Heart left ventricle (tissue), 13 donors: ENCODE measurements around the gene WFIKKN2.

Experiments used
- POLR2A ChIP-seq, 2 donors: fragments of 450-650 bp; IDR thresholded peaks; one replicate each; pipeline ENCODE4 v1.6.1; 2017; ENCODE audit warnings: antibody characterized with exemption in 2 of 2, mild to moderate bottlenecking in 2 of 2, moderate library complexity in 2 of 2
- TF ChIP-seq, protein P1 (sequence below), 12 donors: fragments of 200-600 bp; sonication (generic) in 4 of 12; IDR thresholded peaks; one replicate each; pipeline versions ENCODE4 v1.5.0 to v1.8.0; 2018 to 2022; ENCODE audit warnings: antibody characterized with exemption in 12 of 12, mild to moderate bottlenecking in 5 of 12
- donor health status: ischemic (EF 13 %, LVEDD 7.1; RV severe dilation, severe dysfunction).
- donor health status: DM: no; HTN: yes; CAD: no.
- donor health status: DM: no; HTN: no; CAD: no.
- donor health status: ischemic (EF 25% LVEDD 6.9; RV normal size, moderate dysfunction).
- donor health status: ischemic (EF 25% LVEDD 5.7; RV mildly dilated, moderate dysfunction).
- donor health status: ischemic (EF 35%, LVEDD 5.7; RV mildly dilated, moderate dysfunction).
- donor health status: nonischemic (EF 11% LVEDD 7.7; RV severe dilation, severe dysfunction).
- donor health status: DM: yes; HTN: yes; CAD: no.
- donor health status: PGD.
- donor health status: ischemic (EF 29% LVEDD 5.4; RV normal size, mild dysfunction).
- donor health status: nonischemic (EF 23%, LVEDD 6.1; RV moderate dilation, normal function).

DNA sequence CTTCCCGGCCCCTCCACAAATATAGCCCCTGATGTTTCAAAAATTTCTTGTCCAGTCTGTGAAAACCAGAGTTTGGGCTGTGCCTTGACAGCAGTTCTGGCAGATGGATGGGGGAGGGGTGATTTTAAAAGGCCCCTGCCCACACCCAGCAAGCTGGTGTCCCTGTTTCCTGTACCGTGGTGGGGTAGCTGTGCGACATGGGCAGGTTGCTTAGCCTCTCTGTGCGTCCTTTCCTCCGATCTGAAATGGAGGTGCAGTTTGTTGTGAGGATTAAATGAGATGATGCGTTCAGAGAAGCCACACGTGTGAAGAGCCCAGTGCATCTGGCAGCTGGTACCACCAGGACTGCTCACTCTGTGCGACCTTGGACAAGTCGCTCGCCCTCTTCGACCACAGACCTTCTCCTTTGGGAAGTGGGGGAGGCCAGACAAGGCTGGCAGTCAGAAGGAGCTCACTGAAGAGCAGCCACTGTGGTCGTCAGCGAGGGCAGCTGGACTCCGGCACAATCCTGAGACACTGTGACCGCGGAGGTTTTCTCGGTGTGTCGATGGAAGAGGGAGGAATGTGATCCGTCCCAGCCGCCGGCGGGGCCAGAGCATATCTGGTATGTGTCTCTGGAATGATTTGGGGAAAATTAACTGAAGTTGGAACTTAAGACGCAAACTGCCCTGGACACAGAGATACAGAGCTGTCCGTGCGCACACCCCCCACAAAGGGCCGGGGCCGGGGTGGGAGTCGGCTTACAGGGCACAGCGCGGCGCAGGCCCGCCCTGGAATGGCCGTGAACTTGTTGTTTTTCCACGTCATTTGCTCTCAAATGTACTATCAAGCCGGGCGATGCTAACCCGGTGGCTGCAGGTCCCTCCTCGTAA, 721 bp upstream of the WFIKKN2 start:
- TF ChIP-seq, protein P1, sequence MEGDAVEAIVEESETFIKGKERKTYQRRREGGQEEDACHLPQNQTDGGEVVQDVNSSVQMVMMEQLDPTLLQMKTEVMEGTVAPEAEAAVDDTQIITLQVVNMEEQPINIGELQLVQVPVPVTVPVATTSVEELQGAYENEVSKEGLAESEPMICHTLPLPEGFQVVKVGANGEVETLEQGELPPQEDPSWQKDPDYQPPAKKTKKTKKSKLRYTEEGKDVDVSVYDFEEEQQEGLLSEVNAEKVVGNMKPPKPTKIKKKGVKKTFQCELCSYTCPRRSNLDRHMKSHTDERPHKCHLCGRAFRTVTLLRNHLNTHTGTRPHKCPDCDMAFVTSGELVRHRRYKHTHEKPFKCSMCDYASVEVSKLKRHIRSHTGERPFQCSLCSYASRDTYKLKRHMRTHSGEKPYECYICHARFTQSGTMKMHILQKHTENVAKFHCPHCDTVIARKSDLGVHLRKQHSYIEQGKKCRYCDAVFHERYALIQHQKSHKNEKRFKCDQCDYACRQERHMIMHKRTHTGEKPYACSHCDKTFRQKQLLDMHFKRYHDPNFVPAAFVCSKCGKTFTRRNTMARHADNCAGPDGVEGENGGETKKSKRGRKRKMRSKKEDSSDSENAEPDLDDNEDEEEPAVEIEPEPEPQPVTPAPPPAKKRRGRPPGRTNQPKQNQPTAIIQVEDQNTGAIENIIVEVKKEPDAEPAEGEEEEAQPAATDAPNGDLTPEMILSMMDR (IDR thresholded peaks at IDR 0.05) = no peak
- TF ChIP-seq POLR2A (IDR thresholded peaks at IDR 0.05) = no peak
